Astrocyte of the spinal cord (primary cell): ENCODE data around the gene CPNE9.

Experiments
- DNase-seq: peaks from one replicate; pipeline ENCODE4 v3.0.0; 2011; ENCODE audit warnings: low read depth, low spot score
- H3K4me3 ChIP-seq: 2 replicates; pipeline ENCODE4 v1.5.1; 2011; ENCODE audit warnings: low read depth, mild to moderate bottlenecking, low read length, moderate library complexity
- in situ Hi-C: cut with HindIII; loops from 2 replicates; pipeline ENCODE4 v1.10.0; 2017; ENCODE audit warnings: low sequenced_read_pairs
- TF ChIP-seq, protein P1 (sequence below): IDR thresholded peaks from 2 replicates; pipeline ENCODE4 v1.5.1; 2012; ENCODE audit warnings: low read depth, mild to moderate bottlenecking, low read length, inconsistent platforms

The CPNE9 gene

DNA sequence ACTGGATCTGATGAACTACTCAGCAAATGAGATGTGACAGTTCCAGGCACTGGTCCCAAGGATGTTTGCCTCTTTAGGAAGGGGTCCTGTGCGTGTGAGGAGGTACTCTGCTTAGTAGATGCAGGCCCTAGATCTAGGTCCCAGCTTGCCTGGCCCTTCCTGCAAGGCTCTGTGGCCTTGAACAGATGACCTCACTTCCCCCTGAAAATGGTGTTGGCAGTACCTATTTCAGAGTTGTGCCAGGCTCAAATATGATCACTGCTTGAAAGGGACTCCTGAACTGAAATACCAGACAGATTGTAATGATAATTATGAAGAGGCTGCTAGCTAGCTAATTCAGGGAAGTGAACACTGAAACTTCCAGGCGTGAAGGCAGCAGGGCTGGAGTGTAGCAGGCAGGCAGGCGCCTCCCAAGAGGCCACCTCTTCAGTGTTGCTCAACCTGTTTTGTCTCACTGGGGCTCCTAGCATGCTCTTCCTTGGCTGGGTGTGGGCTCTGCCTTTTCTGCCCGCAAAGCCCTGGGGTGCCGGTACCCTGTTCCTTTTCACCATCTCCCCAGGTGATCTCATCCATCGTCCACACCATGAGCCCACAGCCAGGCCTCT, 24.1 kb upstream of the CPNE9 start:
- TF ChIP-seq, protein P1, sequence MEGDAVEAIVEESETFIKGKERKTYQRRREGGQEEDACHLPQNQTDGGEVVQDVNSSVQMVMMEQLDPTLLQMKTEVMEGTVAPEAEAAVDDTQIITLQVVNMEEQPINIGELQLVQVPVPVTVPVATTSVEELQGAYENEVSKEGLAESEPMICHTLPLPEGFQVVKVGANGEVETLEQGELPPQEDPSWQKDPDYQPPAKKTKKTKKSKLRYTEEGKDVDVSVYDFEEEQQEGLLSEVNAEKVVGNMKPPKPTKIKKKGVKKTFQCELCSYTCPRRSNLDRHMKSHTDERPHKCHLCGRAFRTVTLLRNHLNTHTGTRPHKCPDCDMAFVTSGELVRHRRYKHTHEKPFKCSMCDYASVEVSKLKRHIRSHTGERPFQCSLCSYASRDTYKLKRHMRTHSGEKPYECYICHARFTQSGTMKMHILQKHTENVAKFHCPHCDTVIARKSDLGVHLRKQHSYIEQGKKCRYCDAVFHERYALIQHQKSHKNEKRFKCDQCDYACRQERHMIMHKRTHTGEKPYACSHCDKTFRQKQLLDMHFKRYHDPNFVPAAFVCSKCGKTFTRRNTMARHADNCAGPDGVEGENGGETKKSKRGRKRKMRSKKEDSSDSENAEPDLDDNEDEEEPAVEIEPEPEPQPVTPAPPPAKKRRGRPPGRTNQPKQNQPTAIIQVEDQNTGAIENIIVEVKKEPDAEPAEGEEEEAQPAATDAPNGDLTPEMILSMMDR, result no peak
- in situ Hi-C loops, result no loop called here
- no peak for DNase-seq
- H3K4me3 ChIP-seq, result no peak overlapping the region

DNA sequence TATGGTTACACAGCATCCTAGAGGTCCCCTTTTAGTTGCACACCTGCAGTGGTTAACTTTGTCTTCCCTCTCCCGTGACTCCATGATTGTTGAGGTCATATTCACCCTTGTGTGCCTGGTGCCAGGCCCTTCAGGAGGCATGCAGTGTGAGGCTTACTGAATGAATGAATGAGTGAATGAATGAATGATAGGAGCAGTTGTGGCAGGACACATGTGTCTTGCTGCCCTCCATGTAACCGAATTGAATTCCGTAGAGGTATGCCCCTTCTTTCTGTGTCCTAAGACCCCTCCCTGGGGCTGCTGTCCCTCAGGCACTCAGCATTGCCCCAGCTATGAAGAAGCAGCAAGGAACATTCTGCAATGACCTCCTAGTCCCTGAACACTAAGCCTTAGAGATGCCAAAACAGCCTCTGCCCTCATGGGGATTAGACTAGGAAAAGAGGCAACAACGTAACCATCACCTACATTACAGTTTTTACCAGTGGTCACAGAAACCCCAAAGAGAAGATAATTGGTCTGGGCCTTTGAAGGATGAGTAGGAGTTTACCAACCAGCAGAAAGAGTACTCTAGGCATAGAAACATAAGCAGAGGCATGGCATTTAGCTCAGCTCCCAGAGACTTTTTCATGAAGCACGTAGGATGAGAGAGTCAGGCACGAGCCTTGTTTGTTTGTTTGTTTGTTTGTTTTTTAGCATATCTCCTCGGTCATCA, 22.5 kb upstream of the CPNE9 start:
- in situ Hi-C loops, result no loop called here
- H3K4me3 ChIP-seq, result no peak overlapping the region
- no peak for DNase-seq
- TF ChIP-seq, protein P1, result no peak

DNA sequence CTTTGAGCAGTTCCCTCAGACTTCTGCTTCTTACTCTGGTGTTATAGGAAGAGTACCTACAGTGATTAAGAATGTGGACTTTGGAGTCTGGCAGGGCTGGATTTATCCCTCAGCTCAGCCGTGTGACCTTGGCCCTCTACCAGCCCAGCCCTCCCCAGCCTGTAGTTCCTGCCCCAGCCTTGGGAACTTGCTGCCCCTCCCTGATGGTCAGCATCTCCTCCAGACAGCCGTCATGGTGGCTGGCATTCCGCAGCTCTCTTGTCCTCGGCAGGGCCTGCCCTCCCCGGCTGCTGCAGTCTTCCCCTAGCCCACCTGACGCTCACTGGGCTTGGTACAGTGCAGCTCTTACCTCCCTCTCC, 21.9 kb upstream of the CPNE9 start:
- no peak overlapping the region for H3K4me3 ChIP-seq
- TF ChIP-seq, protein P1, result no peak
- no peak for DNase-seq
- in situ Hi-C loops, result no loop called here

DNA sequence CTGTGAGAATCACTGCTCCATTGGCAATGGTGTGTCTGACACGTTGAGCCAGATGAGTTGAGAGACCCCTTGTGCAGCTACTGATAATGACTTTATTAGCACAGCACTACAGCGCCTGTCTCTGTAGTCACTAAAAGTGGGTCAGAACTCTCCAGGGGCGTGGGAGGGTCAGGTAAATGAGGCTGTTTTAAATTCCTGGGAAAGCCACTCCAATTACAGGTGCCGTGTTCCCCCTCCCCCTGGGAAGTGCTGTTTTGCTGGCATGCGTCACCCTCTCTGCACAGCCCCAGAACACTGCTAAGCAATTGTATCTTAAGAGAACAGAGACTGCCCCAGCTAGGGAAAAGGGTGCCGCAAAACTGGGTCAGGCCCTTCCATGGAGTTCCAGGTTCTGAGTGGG, 21.5 kb upstream of the CPNE9 start:
- no peak for DNase-seq
- H3K4me3 ChIP-seq, result no peak overlapping the region
- TF ChIP-seq, protein P1, result no peak
- in situ Hi-C loops, result no loop called here

DNA sequence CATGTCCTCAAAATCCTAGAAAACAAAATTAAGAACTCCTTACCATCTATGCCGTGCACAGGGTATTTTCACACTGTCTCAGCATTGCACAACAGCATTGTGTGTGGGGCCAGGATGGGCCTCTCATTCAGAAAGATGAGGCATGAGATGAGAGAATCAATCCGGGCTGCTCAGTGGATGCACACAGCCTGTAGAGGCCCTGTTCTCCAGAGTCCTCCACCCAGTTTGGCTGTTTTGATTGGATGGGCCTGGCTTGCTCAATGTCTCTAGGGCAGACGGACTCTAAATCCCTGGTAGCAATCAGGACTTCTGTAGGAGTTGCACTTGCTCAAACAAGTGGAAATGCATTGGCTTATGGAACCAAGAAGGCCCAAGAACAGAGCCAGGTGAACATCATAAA, 20.2 kb upstream of the CPNE9 start:
- no peak for DNase-seq
- H3K4me3 ChIP-seq, result no peak overlapping the region
- in situ Hi-C loops, result no loop called here
- TF ChIP-seq, protein P1, result no peak

DNA sequence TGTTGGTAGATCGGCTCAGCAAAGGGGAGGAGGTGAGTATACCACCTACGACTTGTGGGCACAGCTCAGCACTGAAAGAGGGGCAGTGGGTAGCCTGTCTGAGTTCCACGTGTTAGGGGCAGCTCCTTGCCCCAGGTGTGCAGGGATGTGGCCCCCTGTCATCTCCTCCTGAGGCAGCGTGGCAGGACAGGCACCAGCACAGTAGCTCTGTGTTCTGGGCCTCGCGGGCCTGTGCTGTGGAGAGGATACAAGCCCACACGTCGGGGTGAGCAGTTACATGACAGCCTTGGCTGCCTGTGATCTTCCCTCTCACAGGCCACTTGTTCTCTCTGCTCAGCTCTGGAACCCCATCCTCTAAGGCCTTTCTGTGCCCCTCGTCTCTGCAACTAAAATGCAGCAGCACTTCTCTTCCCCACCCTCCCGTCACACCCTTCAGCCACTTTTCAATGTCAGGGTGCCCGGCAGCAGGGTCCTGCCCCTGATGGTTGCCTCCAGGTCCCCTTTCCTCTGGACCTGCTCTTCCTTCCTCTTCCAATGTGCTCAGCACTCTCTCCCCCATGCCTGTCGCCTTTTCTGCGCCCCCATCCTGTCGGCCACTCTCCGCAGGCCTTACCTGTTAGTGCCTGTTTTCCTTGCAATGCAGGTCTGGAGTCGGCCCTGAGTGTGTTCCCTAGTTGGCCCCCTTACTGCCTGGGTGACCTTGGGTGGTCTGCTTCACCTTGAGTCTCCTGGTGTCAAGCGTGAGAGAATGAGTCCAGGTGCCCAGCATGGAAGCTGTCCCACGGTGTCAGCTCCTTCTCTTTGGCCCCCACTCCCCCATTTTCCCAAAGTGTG, 18.2 kb upstream of the CPNE9 start:
- TF ChIP-seq, protein P1, result no peak
- no peak for DNase-seq
- in situ Hi-C loops, result no loop called here
- no peak overlapping the region for H3K4me3 ChIP-seq
